ENCODE measurements around the gene ORAI1.
"Not testable (repeated sequence)": the region's sequence is repeated elsewhere in the genome, so short reads cannot be mapped to it uniquely, and the experiment has no call there.

DNA sequence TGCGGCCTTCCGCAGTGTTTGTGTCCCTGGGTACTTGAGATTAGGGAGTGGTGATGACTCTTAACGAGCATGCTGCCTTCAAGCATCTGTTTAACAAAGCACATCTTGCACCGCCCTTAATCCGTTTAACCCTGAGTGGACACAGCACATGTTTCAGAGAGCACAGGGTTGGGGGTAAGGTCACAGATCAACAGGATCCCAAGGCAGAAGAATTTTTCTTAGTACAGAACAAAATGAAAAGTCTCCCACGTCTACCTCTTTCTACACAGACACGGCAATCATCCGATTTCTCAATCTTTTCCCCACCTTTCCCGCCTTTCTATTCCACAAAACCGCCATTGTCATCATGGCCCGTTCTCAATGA is 7.5 kb downstream of the ORAI1 start:
- TF ChIP-seq POLR2AphosphoS5 (IDR thresholded peaks at IDR 0.05; ENCODE audit: low read depth) = not testable (repeated sequence)
- TF ChIP-seq, protein P1, sequence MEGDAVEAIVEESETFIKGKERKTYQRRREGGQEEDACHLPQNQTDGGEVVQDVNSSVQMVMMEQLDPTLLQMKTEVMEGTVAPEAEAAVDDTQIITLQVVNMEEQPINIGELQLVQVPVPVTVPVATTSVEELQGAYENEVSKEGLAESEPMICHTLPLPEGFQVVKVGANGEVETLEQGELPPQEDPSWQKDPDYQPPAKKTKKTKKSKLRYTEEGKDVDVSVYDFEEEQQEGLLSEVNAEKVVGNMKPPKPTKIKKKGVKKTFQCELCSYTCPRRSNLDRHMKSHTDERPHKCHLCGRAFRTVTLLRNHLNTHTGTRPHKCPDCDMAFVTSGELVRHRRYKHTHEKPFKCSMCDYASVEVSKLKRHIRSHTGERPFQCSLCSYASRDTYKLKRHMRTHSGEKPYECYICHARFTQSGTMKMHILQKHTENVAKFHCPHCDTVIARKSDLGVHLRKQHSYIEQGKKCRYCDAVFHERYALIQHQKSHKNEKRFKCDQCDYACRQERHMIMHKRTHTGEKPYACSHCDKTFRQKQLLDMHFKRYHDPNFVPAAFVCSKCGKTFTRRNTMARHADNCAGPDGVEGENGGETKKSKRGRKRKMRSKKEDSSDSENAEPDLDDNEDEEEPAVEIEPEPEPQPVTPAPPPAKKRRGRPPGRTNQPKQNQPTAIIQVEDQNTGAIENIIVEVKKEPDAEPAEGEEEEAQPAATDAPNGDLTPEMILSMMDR (IDR thresholded peaks at IDR 0.05; ENCODE audit: insufficient read depth, low read length) = not testable (repeated sequence)
- TF ChIP-seq, protein P2, sequence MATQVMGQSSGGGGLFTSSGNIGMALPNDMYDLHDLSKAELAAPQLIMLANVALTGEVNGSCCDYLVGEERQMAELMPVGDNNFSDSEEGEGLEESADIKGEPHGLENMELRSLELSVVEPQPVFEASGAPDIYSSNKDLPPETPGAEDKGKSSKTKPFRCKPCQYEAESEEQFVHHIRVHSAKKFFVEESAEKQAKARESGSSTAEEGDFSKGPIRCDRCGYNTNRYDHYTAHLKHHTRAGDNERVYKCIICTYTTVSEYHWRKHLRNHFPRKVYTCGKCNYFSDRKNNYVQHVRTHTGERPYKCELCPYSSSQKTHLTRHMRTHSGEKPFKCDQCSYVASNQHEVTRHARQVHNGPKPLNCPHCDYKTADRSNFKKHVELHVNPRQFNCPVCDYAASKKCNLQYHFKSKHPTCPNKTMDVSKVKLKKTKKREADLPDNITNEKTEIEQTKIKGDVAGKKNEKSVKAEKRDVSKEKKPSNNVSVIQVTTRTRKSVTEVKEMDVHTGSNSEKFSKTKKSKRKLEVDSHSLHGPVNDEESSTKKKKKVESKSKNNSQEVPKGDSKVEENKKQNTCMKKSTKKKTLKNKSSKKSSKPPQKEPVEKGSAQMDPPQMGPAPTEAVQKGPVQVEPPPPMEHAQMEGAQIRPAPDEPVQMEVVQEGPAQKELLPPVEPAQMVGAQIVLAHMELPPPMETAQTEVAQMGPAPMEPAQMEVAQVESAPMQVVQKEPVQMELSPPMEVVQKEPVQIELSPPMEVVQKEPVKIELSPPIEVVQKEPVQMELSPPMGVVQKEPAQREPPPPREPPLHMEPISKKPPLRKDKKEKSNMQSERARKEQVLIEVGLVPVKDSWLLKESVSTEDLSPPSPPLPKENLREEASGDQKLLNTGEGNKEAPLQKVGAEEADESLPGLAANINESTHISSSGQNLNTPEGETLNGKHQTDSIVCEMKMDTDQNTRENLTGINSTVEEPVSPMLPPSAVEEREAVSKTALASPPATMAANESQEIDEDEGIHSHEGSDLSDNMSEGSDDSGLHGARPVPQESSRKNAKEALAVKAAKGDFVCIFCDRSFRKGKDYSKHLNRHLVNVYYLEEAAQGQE (IDR thresholded peaks at IDR 0.05; ENCODE audit: insufficient replicate concordance, low read depth) = not testable (repeated sequence)
